Measurements from ENCODE around the gene CEACAM7.
"Not testable (repeated sequence)": the region's sequence is repeated elsewhere in the genome, so short reads cannot be mapped to it uniquely, and the experiment has no call there.

Gene CEACAM7

GRCh38 chr19:41688098-41688497, at the start of gene CEACAM7:
Gene CEACAM7 (minus strand): TSS chr19:41688270. CDS start chr19:41688165, 105 bp downstream.
- in situ Hi-C loops (cut with HindIII; ENCODE audit: low sequenced_read_pairs): no loop called here

DNA sequence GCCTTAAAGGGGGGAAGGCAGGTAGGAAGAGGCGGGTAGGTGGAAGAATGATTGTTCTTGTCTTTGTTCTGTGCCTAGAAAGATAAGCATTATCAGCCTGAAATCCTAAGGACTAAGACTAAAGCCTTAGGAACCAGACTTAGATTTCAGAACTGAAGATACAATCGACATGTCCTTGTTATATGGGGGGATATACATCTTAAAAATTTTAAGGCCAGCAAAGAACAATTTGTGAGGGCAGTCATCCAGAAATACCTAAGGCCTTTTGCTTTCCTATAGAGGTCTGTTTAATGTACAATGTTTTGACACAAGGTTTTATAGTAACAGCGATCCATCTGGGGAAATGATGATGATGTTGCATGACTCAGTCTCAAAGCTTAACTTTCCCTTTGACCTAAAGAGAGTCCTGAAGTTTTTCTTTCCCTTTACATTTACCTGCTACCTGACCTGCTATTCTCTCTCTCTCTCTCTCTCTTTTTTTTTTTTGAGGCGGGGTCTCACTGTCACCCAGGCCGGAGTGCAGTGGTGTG, 47.1 kb upstream of the CEACAM7 start:
- in situ Hi-C loops (cut with HindIII; ENCODE audit: low sequenced_read_pairs): no loop called here

- in situ Hi-C loops (cut with HindIII; ENCODE audit: low sequenced_read_pairs): no loop called here
These were observed 46.5 kb upstream of the CEACAM7 start for GRCh38 chr19:41734585-41734984.

DNA sequence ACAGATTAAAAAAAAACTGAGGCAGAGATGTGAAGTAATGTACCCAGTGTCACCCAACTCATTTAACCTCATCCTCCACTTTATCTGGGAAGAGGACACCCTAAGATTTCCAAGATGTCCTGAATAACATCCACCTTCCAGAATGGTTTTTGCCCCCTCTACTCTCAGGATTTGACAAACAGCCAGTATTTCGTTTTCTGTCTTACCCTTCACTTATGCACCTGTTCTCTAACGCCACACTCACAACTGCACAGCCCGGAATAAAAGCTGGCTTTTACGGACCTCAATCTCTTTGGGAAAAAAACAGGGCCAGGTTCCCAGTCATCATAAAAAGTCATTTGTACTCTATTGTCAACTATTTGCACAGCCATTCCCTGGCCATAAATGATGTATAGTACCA, 46.1 kb upstream of the CEACAM7 start:
- in situ Hi-C loops (cut with HindIII; ENCODE audit: low sequenced_read_pairs): no loop called here

- in situ Hi-C loops (cut with HindIII; ENCODE audit: low sequenced_read_pairs): no loop called here
These were observed 38.4 kb upstream of the CEACAM7 start for GRCh38 chr19:41726493-41726892.

GRCh38 chr19:41720103-41720502, 32.0 kb upstream of the CEACAM7 start:
- in situ Hi-C loops (cut with HindIII; ENCODE audit: low sequenced_read_pairs): no loop called here

DNA sequence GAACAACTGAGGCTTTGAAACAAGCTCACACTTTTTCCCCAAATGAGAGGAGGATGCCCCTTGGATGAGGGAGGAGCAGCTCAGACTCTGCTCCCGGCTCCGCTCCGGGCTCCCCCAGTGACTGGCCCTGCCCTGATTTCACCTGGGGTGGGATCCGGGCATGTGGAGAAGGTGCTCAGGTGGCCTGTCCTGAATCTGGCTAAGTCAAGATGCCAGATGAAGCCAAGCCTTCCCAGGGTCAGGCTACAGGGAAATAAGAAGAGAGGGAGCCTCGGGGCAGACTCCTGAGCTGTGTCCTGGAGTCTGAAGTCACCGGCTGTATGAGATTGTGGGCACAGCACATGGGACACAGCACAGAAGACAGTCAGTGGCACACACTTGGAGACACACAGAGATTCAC, 30.7 kb upstream of the CEACAM7 start:
- in situ Hi-C loops (cut with HindIII; ENCODE audit: low sequenced_read_pairs): no loop called here

- in situ Hi-C loops (cut with HindIII; ENCODE audit: low sequenced_read_pairs): no loop called here
These were observed 26.5 kb upstream of the CEACAM7 start for GRCh38 chr19:41714598-41714997.

DNA sequence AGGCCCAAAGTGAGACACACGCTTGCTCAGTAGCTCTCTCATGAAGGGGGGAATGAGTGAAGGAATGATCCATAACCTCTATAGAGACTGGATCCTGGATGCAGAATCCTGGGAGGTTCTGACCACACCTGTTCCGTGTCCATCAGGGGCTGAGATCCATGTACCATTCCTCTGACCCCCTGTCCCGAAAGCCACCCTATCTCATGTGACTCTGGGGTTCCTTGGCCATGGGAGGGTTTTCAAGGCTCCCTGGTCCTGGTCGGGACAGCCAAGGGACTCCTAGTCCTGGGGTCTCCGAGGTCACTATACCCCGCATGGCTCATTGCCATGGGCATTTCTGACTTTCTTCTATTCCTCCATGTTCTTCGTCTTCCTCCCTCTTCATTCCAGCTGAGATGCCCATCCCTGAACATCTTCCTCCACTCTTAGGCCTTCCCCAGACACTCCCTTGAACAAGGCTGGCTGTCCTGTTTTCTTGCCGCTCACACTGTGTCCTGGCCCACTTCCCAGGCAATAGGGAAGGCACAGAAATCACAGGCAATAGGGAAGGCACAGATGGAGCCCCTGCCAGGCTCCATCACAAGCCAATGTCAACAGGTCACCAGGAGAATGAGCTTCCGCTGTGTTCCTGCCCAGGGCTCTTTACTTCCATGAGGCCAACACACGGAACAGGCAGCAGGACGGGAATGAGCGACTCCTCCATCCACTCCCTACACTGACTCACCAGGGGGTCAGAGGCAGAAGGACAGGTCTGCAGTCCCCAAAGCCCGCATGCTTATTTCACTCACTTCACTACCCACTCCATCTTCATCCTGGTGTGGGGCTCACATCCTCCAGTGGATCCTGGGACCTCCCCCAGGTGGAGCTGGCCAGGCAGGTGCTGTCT, 23.5 kb upstream of the CEACAM7 start:
- in situ Hi-C loops (cut with HindIII; ENCODE audit: low sequenced_read_pairs): no loop called here

DNA sequence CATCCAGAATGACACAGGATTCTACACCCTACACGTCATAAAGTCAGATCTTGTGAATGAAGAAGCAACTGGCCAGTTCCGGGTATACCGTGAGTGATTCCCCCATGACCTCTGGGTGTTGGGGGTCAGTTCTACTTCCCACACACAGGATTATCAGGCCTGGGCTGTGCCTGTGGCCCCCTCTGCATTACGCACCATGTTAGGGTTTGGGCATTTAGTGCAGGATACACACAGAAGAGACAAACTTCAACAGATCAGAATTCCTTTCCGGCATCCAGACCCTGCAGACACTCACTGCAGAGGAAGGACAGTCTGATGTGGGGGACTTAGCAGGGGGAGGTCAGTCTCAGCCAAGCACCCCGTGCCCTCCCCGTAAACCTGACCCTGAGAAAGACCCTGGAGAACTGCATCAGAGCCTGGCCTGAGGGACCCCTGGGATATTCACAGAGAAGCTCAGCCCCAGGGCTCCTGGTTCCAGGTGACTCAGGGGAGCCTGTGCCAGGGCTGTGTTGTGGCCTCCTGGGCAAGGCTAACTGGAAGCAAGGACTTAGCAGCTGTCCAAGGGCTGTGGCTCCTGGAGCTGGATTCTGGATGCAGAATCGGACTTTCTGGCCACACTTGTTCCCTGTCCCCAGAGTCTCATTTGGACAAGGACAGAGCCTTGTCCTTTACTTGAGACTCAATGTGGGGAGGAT, 22.0 kb upstream of the CEACAM7 start:
- in situ Hi-C loops (cut with HindIII; ENCODE audit: low sequenced_read_pairs): no loop called here

DNA sequence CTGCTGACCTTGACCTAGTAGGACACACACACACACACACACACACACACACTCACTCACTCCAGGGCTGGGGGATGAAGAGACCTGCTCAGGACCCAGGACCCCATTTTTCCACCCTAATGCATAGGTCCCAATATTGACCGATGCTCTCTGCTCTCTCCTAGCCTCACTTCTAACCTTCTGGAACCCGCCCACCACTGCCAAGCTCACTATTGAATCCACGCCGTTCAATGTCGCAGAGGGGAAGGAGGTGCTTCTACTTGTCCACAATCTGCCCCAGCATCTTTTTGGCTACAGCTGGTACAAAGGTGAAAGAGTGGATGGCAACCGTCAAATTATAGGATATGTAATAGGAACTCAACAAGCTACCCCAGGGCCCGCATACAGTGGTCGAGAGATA, 21.4 kb upstream of the CEACAM7 start:
- in situ Hi-C loops (cut with HindIII; ENCODE audit: low sequenced_read_pairs): not testable (repeated sequence)

GRCh38 chr19:41708481-41708880, 20.4 kb upstream of the CEACAM7 start, which contains the start of gene CEACAM5:
Gene CEACAM5 (plus strand): TSS chr19:41708626. CDS start chr19:41708732, 106 bp downstream.
- in situ Hi-C loops (cut with HindIII; ENCODE audit: low sequenced_read_pairs): no loop called here

DNA sequence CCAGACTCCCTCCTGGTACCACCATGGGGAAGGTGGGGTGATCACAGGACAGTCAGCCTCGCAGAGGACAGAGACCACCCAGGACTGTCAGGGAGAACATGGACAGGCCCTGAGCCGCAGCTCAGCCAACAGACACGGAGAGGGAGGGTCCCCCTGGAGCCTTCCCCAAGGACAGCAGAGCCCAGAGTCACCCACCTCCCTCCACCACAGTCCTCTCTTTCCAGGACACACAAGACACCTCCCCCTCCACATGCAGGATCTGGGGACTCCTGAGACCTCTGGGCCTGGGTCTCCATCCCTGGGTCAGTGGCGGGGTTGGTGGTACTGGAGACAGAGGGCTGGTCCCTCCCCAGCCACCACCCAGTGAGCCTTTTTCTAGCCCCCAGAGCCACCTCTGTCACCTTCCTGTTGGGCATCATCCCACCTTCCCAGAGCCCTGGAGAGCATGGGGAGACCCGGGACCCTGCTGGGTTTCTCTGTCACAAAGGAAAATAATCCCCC, 19.9 kb upstream of the CEACAM7 start:
- in situ Hi-C loops (cut with HindIII; ENCODE audit: low sequenced_read_pairs): no loop called here

DNA sequence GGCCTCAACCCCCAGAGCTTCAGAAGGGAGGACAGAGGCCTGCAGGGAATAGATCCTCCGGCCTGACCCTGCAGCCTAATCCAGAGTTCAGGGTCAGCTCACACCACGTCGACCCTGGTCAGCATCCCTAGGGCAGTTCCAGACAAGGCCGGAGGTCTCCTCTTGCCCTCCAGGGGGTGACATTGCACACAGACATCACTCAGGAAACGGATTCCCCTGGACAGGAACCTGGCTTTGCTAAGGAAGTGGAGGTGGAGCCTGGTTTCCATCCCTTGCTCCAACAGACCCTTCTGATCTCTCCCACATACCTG, 19.4 kb upstream of the CEACAM7 start:
- in situ Hi-C loops (cut with HindIII; ENCODE audit: low sequenced_read_pairs): no loop called here

DNA sequence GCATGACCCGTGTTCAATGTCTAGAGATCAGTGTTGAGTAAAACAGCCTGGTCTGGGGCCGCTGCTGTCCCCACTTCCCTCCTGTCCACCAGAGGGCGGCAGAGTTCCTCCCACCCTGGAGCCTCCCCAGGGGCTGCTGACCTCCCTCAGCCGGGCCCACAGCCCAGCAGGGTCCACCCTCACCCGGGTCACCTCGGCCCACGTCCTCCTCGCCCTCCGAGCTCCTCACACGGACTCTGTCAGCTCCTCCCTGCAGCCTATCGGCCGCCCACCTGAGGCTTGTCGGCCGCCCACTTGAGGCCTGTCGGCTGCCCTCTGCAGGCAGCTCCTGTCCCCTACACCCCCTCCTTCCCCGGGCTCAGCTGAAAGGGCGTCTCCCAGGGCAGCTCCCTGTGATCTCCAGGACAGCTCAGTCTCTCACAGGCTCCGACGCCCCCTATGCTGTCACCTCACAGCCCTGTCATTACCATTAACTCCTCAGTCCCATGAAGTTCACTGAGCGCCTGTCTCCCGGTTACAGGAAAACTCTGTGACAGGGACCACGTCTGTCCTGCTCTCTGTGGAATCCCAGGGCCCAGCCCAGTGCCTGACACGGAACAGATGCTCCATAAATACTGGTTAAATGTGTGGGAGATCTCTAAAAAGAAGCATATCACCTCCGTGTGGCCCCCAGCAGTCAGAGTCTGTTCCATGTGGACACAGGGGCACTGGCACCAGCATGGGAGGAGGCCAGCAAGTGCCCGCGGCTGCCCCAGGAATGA, 18.9 kb upstream of the CEACAM7 start:
- in situ Hi-C loops (cut with HindIII; ENCODE audit: low sequenced_read_pairs): no loop called here

- in situ Hi-C loops (cut with HindIII; ENCODE audit: low sequenced_read_pairs): no loop called here
These were observed 17.5 kb upstream of the CEACAM7 start for GRCh38 chr19:41705393-41706174.

DNA sequence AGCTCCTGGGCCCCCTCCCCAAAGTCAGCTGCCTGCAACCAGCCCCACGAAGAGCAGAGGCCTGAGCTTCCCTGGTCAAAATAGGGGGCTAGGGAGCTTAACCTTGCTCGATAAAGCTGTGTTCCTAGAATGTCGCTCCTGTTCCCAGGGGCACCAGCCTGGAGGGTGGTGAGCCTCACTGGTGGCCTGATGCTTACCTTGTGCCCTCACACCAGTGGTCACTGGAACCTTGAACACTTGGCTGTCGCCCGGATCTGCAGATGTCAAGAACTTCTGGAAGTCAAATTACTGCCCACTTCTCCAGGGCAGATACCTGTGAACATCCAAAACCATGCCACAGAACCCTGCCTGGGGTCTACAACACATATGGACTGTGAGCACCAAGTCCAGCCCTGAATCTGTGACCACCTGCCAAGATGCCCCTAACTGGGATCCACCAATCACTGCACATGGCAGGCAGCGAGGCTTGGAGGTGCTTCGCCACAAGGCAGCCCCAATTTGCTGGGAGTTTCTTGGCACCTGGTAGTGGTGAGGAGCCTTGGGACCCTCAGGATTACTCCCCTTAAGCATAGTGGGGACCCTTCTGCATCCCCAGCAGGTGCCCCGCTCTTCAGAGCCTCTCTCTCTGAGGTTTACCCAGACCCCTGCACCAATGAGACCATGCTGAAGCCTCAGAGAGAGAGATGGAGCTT, 15.7 kb upstream of the CEACAM7 start:
- in situ Hi-C loops (cut with HindIII; ENCODE audit: low sequenced_read_pairs): no loop called here

DNA sequence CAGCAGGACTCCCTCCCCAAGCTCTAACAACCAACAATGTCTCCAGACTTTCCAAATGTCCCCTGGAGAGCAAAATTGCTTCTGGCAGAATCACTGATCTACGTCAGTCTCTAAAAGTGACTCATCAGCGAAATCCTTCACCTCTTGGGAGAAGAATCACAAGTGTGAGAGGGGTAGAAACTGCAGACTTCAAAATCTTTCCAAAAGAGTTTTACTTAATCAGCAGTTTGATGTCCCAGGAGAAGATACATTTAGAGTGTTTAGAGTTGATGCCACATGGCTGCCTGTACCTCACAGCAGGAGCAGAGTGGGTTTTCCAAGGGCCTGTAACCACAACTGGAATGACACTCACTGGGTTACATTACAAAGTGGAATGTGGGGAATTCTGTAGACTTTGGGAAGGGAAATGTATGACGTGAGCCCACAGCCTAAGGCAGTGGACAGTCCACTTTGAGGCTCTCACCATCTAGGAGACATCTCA, 14.1 kb upstream of the CEACAM7 start:
- in situ Hi-C loops (cut with HindIII; ENCODE audit: low sequenced_read_pairs): no loop called here

DNA sequence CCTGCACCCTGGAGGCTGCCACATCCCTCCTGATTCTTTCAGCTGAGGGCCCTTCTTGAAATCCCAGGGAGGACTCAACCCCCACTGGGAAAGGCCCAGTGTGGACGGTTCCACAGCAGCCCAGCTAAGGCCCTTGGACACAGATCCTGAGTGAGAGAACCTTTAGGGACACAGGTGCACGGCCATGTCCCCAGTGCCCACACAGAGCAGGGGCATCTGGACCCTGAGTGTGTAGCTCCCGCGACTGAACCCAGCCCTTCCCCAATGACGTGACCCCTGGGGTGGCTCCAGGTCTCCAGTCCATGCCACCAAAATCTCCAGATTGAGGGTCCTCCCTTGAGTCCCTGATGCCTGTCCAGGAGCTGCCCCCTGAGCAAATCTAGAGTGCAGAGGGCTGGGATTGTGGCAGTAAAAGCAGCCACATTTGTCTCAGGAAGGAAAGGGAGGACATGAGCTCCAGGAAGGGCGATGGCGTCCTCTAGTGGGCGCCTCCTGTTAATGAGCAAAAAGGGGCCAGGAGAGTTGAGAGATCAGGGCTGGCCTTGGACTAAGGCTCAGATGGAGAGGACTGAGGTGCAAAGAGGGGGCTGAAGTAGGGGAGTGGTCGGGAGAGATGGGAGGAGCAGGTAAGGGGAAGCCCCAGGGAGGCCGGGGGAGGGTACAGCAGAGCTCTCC, 13.5 kb upstream of the CEACAM7 start:
- in situ Hi-C loops (cut with HindIII; ENCODE audit: low sequenced_read_pairs): no loop called here

All from DLD1 (cell line).